GM12864 (cell line): ENCODE measurements around the gene TMEM61.

Experiments used
- DNase-seq: peaks from one replicate; pipeline ENCODE4 v3.0.0-alpha.2; 2011; ENCODE audit warnings: low read depth
- H3K4me3 ChIP-seq: 2 replicates; pipeline ENCODE4 v1.5.1; 2011; ENCODE audit warnings: mild to moderate bottlenecking, low read depth, low read length, control low read depth
- CTCF ChIP-seq: IDR thresholded peaks from 2 replicates; pipeline ENCODE4 v1.5.1; 2011; ENCODE audit warnings: low read depth, mild to moderate bottlenecking, moderate library complexity, low read length, control low read depth, inconsistent platforms; ENCODE audit errors: missing control alignments

TMEM61 gene

GRCh38 chr1:54970901-54971300 lies 9.5 kb upstream of the TMEM61 start:
- H3K4me3 ChIP-seq: no peak overlapping the region
- no peak for TF ChIP-seq CTCF
- no peak for DNase-seq

- DNase-seq: peak; percentile 43
- TF ChIP-seq CTCF: no peak
- H3K4me3 ChIP-seq: no peak overlapping the region
These were observed 9.1 kb upstream of the TMEM61 start for GRCh38 chr1:54971317-54971791.

- no peak for DNase-seq
- no peak overlapping the region for H3K4me3 ChIP-seq
- TF ChIP-seq CTCF: no peak
These were observed 8.0 kb upstream of the TMEM61 start for GRCh38 chr1:54972436-54972835.

GRCh38 chr1:54973205-54973921 lies 7.1 kb upstream of the TMEM61 start:
- TF ChIP-seq CTCF: no peak
- no peak overlapping the region for H3K4me3 ChIP-seq
- no peak for DNase-seq

GRCh38 chr1:54975356-54976108 lies 4.9 kb upstream of the TMEM61 start:
- TF ChIP-seq CTCF: no peak
- no peak for DNase-seq
- H3K4me3 ChIP-seq: no peak overlapping the region

GRCh38 chr1:54976747-54977146 lies 3.7 kb upstream of the TMEM61 start:
- TF ChIP-seq CTCF: no peak
- DNase-seq: no peak
- H3K4me3 ChIP-seq: no peak overlapping the region
